AML-193 (cell line): Measurements from ENCODE around the gene RAB7A.

Source experiments
- DNase-seq, 2 experiments: peaks; one replicate each; lab custom pipeline; 2025; lab: John Stamatoyannopoulos, UW

The RAB7A gene

DNA sequence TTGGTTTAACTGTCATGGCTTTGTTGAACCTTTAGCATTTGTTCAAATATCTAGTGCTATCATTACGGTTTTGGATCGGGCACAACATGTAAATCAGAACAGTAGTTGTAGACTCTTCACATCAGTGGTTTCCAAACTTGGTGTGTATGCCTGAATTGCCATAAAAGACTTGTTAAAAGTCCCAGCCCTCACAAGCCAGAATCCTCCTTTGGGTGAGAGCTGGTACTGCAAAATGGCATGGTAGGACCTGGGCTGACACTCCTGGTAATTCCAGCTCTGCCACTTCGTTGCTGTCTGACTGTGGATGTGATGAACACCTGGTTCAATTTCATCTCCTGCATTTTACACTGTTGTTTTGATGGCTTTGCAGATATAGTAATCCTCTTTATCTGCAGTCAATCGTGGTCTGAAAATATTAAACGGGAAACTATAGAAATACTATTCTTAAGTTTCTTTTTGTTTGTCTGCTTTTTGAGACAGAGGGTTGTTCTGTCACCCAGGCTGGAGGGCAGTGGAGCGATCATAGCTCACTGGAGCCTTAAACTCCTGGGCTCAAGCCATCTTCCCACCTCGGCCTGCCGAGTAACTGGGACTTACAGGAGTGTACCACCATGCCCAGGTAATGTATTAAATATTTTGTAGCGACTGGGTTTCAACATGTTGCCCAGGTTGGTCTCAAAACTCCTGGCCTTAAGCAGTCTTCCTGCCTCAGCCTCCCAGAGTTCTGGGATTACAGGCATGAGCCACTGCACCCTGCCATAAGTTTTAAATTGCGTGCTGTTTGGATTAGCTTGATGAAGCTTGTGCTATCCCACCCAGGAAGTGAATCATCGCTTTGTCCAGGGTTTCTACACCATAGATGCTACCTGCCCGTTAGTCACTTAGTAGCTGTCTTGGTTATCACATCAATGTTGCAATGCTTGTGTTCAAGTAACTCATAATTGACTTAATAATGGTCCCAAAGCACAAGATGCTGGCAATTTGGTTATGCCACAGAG lies 61.6 kb downstream of the RAB7A start:
- peak; percentile 22 to 25 for DNase-seq

DNA sequence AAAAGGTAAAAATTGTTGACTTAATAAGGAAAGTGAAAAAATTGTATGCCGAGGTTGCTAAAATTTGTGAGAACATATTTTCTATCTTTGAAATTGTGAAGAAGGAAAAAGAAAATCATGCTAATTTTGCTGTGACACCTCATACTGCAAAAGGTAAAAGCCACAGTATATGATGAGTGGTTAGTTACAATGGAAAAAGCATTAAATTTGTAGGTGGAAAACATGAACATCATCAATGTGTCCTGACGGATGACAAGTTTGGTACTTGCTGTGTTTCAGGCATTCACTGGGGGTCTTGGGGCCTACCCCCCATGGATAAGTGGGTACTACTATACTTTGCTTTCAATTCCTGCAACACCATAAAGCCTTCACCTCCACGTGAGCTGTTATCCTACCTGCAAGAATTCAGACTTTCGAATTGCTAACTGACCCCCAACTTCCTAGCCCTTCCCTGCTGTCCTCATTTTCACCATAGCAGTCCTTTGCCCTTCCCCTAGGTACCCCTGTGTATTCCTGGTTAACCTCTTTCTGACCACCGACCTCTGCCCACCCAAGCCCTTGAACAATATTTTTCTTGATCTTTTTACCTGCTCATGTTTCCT lies 62.4 kb downstream of the RAB7A start:
- DNase-seq = no peak

DNA sequence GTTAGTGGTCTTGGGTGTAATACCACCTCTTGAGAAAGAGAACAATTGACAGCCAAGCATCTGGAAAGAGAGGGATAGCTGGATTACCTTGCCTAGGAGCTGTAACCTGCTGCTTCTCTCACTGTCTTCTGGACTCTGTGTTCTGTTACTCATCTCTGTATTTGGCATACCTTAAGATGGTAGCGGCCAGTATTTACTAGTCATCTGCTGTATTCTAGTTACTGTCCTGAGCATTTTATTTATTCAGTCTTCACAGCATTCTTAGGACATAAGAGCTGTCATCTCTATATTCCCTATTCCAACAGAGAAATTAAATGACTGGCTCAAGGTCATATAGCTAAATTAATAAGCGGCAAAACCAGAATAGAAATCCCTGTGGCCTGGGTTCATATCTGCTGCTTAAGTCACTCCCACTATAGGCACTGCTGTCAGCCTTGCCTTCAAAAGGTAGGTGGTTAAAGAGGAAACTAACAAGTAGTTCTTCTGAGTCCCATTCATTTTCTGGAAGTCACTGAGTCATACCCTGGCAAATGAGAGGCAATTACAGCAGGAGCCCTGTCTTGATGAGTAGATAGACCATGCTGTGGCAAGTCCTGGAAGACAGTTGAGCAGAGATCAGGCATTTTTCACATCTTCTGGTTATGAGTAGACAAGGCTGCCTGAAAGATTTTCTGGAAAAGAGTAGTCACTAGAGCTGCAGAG lies 68.2 kb downstream of the RAB7A start:
- peak; percentile 33 to 54 for DNase-seq

DNA sequence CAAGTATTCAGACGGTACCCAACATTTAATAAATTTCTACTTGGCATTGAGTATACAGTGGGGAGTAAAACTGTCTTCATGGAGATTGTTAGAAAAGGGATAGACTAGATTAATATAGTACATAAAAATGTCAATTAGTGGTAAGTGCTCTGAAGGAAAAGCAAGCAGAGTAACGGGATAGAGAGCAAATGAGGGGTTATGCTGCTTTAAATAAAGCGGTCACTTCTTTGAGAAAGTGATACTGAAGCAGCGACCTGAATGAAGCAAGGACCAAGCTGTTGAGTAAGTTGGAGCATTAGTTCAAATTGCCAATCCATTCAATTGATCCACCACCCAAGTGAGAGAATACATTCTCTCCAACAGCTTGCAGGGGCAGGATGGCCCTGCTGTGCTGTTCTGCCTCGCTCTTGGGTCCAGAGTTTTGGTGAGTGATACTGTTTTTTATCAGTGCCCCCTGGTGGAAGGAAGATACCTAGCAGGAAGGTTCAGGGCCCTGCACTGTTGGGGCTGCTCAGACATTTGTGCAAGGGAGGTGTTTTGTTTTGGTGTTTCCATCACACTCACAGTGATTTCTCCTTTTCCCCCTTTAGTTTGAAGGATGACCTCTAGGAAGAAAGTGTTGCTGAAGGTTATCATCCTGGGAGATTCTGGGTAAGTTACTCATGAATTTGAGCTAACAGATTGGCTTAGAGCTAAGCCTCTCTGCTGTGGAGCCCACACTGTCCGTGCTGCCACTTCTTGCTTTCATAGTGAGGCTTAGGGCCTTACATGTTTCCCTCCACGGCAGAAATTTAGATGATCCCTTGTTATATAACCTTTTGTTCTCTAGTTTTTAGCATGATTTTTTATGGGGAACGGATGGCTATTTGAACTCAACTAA lies 69.0 kb downstream of the RAB7A start:
- DNase-seq = peak; percentile 73 to 80

DNA sequence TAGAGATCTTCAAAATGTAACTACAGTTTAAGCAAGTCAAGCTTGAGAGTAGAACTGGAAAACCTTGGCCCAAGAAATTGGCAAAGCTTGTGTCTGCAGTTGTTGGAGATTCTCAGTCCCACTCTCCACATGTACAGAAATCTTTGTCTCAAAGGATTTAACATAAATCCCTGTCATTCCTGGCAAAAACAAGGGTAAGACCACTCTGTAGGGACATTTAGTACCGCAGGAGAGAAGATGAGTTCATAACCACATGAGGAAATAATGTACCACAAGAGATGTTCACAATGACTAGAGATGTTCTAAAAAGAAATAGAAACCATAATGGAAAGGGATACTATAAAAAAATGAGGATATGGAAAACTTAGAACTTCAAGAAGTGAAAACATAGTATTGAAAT lies 73.7 kb downstream of the RAB7A start:
- DNase-seq = no peak

DNA sequence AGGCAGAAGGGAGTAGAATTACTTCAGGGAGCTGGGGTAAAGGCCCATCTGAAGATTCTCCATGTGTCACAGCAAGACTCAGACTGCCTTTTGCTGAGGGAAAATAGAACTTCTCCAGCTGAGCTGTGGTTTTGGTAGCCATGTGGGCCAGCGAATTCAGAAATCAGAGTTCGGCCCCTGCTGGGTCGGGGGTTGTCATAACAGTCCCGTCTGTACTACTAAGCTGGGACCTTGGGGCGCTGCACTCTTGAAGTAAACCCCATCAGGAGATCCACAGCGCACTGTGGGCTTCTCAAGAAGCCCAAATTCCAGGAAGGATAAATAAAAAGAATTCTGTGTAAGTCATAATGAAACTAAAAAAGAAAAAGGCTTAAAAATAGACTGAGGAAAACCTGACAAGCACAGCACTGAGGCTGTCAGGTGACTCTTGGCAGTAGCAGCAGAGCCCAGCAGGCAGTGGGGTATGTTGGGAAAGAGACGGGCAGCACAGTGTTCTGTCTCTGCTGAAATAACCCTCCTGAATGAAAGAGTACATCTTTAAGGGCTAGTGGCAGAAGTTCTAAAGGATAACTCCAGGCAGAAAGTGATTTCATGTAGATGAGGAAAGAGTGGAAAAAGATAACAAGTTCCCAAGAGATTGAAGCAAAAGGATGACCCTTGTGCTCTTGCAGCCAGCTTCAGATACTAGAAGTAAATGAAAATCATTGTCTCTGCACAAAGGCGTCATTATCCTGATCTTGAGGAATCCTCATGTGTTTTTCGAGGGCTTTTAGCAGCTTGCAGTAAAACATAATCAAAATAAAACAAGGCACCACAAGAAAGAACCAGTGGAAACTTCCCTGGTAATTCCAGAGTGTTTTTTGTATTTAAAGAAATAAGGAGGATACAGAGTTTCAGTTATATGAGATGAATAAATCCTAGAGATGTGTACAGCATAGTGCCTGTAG lies 74.5 kb downstream of the RAB7A start:
- DNase-seq = no peak

DNA sequence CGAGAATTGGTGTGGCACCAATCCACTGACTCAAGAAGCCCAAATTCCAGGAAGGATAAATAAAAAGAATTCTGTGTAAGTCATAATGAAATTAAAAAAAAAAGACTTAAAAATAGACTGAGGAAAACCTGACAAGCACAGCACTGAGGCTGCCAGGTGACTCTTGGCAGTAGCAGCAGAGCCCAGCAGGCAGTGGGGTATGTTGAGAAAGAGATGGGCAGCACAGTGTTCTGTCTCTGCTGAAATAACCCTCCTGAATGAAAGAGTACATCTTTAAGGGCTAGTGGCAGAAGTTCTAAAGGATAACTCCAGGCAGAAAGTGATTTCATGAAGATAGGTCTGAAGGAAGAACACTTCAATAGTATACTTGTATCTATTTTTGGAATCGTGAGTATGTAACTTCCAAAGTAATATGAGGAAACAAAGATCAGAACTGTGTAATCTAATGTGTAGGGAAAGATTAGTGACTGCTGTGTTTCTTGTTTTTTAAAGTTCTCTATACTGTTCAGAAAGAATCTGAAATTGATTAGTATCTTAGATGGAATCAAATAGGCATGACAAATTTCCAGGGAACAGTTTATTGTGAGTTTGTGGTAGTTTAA lies 75.9 kb downstream of the RAB7A start:
- DNase-seq = no peak

DNA sequence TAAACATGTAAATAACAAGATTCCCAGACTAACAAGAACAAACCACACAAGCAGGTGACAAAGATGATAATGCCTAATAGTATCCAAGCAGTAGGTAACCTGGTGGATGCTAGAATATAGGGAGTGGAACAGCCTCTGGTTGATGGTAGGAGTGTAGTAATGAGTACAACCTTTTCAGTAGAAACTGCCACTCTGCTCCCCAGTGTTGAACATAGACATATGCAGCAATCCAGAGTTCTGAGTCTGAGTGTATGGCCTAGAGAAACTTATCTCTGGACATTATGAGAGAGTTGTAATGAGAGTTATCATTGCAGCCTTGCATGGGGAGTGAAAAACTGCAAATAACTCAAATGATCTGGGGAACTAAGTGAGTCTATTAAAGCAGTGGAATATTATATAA lies 77.3 kb downstream of the RAB7A start:
- DNase-seq = no peak

DNA sequence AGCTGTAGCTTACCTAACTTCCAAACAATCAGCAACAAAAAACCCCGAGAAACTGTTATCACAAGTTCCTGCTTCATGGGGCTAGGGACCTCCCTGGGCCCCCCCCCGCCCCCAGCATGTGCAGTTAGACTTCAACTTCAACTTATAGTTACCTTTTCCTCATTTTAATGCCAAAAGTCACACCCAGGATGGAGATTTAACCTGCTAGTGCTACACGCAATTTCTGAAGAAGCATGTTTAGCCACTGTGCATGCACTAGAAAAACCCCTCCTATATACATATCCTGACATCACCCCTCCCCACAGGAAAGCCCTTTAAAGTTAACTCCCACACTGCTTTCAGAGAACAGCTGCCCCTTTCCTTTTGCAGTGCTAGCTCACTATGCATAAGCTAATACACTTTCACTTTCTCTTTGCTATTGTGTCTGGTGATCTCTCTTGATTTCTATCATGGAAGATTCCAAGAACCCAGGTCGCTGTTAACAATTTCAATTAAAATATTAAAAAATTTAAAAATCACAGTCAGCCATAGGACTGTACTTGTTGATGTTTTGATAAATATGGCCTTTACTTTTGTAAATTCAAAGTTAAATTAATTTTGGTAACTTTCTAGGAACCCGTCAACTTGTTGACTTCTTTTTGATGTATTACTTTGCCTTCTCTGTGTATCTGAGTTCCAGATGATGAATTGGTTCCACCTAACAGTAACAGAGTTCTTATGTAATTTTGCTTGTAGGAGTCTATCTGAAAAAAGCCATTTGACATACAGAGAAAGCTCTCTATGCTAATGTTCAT lies 78.2 kb downstream of the RAB7A start:
- DNase-seq = no peak

DNA sequence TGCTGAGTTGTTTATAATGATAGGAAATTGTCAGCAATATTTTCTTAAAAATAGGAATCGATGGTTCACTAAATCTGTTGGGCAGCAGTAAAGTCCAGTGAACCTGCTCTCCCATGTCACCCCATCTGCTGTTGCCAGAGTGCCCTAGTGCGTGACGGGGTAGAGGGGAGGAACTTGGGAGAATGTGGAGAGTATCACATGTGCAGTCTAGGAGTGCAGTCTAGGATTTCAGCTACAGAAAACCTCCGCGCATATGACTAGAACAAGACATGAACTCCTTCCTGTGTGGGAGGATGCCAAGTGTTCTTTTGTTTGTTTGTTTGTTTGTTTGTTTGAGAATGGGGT lies 78.8 kb downstream of the RAB7A start:
- DNase-seq = no peak

DNA sequence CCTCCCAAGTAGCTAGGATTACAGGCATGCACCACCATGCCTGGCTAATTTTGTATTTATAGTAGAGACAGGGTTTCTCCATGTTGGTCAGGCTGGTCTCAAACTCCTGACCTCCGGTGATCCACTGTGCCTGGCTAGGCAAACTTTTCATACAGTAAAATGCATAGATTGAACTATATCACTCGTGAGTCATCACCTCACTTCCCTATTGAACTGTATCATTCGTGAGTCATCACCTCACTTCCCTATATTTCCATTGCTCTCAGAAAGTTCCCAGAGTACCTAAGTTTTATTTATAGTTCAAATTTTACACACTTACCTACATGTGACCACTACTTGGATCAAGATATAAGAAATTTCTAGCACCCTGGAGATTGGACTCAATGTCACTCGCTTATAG lies 79.8 kb downstream of the RAB7A start:
- peak; percentile 77 to 81 for DNase-seq

DNA sequence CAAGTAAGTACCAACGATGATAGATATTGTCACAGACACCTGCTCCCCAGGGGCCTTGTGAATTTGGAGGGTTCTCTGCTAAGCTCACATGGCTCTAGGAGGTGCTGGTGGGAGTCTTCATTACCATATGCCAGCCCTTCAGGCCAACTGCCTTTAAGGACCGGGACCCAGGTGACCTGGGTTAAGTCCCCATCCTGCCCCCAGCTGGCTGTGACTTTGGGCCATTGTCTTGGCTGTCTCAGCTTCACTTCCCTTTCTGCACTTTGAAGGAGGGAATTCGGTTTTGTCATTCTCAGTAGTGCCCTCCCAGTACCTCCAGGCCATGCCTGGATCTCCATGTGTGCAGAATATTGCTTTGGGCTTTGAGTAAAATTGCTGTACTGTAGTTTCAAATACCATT lies 80.6 kb downstream of the RAB7A start:
- DNase-seq = no peak

DNA sequence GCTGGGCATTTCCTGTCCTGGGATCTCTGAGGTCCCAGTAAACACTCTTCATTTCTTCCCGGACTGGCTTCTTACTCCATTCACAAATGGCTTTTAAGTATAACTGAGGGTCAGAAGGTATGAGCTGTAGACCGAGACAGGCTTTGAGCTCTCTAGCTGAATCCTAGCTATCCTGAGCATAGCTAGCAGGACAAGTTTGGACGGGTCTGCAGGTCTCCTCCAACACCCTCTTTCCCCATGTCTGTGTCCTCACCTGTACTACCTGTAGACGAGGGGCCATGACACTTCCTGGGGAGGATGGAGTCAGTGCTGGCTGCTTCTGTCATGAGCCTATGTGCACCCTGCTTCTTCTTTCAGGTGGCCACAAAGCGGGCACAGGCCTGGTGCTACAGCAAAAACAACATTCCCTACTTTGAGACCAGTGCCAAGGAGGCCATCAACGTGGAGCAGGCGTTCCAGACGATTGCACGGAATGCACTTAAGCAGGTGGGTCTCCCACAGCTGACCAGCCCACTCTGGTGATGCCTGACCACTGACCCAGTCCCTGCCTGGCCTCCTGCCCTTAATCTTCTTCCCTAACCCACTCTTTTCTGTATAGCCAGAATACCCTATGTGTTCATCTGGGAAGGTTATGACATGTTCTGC lies 81.3 kb downstream of the RAB7A start:
- DNase-seq = no peak

DNA sequence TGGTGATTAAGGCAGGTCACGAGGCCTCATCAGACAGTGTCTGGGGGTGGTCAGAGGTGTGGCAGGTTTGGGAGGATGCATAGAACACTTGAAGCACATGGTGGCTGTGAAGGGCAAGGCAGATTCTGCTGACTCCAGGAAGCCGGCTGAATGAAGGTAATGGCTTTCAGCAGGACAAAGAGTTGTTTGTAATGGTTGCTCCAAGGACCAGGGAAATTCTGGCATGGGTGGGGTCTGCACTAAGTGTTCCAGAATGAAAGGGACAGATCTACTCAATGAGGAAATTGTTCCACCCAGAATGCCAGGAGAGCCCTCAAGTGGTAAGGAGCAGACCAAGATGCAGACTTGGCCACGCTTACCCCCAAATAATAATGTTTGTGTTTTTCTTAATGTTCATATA lies 82.7 kb downstream of the RAB7A start:
- DNase-seq = no peak

DNA sequence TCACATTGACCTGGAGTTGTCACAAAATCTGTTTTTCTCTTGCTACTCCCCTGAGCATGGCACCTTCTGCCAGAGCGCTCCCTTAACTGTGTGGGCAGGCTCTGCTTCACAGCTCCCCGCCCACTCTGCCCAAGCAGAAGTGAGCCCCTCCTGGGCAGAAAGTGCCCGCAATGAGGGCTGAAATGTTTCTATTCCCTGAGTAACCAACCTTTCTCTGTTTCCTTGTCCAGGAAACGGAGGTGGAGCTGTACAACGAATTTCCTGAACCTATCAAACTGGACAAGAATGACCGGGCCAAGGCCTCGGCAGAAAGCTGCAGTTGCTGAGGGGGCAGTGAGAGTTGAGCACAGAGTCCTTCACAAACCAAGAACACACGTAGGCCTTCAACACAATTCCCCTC lies 87.1 kb downstream of the RAB7A start:
- no peak for DNase-seq

DNA sequence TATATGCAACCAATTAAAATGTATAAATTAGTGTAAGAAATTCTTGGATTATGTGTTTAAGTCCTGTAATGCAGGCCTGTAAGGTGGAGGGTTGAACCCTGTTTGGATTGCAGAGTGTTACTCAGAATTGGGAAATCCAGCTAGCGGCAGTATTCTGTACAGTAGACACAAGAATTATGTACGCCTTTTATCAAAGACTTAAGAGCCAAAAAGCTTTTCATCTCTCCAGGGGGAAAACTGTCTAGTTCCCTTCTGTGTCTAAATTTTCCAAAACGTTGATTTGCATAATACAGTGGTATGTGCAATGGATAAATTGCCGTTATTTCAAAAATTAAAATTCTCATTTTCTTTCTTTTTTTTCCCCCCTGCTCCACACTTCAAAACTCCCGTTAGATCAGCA lies 88.1 kb downstream of the RAB7A start:
- no peak for DNase-seq

DNA sequence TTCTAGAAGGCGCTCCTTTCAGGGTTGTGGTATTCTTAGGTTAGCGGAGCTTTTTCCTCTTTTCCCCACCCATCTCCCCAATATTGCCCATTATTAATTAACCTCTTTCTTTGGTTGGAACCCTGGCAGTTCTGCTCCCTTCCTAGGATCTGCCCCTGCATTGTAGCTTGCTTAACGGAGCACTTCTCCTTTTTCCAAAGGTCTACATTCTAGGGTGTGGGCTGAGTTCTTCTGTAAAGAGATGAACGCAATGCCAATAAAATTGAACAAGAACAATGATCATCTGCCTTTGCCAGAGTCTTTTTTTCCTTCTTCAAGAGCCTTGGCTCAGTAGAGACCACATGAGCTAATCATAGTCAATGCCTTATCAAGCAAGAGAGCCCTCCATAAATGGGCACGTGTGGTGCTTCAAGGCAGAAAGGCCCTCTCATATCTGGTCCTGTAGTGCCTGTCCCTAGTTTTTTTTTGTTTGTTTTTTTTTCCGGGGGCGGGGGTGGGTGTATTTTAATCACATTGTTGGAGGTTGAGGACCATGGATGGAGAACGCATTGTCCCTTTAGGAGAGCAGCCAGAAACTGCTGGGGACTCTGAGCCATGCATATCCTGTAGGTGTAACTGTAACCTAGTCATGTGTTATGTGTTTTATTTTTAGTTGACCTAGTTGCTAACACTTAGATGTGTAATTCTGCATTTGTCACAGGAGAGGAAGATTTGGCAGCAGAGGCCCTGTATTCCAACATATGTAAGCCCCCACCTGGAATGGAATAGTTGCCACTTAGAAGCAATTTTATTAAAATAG lies 88.7 kb downstream of the RAB7A start:
- no peak for DNase-seq
